SKM-1 (cell line): ENCODE data around the gene THOC3.
"Not testable (repeated sequence)": the region's sequence is repeated elsewhere in the genome, so short reads cannot be mapped to it uniquely, and the experiment has no call there.

Source experiments
- DNase-seq: peaks from one replicate; lab custom pipeline; 2025; ENCODE audit not compliant: unreplicated experiment; lab: John Stamatoyannopoulos, UW

Gene THOC3

DNA sequence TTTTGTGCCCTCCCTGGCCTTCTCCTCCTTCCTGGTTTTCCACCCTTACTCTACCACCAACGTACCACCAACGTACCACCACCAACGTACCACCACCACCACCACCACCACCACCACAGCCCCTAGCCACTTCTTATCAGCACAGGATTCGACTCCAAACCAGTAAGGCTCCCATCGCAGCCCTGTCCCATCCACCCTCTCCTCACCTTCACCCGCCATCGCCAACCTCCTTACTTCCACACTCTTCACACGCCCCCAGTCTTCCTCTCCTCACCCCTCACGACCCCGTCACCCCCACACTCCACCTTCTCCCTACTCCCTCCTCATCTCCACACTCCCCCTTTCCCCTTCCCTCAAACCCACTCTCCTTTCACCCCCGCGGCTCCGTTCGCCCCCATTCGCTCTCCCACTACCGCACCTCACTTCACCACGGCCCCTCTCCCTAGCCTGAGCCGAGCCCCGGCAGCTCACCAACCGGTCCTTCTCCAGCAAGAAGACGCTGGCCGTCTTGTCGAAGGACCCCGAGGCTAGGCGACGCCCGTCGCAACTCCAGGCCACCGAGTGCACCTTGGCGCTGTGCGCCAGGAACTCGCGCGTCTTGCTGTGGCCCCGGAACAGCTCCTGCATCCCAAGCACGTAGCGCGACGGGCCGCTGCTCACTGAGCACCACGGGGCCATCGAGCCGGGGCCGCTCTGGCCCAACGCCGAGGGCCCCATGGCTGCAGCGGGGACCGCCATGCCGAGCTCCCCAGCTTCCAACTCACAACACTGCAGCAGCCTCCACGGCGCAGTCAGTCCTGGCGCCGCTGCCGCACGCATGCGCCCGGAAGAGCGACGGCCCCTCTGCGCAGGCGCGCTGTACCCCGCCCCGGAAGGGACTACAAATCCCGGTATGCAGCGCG is at the start of gene THOC3:
Gene THOC3 (minus strand): TSS at position 845 of the 902 bp plus-strand sequence. CDS start 107 bp downstream, at position 738.
- not testable (repeated sequence) for DNase-seq

- DNase-seq = not testable (repeated sequence)
Measured at GRCh38 chr5:176017324-176017723, 49.2 kb upstream of the THOC3 start.

GRCh38 chr5:176014360-176014759 is 46.2 kb upstream of the THOC3 start:
- DNase-seq = not testable (repeated sequence)

- not testable (repeated sequence) for DNase-seq
Measured at GRCh38 chr5:176011088-176011487, 43.0 kb upstream of the THOC3 start.

DNA sequence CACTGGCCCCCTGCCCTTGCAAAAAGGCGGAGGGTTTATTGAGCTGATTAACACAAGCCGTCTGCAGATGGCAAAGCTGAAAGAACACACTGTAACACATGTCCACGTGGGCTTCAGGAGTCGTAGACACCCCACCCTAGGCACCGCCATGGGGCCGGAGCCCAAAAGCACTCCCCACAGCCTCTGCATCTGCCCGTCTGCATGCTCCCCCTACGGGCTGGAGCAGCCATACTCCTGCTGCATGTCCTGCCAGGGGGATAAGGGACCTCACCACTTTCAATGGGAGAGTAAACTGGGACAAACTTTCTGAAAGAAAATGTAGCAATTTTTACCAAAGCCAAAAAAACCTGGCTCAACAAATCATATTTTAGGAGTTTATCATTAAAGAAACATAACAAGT is 42.1 kb upstream of the THOC3 start:
- DNase-seq = not testable (repeated sequence)

DNA sequence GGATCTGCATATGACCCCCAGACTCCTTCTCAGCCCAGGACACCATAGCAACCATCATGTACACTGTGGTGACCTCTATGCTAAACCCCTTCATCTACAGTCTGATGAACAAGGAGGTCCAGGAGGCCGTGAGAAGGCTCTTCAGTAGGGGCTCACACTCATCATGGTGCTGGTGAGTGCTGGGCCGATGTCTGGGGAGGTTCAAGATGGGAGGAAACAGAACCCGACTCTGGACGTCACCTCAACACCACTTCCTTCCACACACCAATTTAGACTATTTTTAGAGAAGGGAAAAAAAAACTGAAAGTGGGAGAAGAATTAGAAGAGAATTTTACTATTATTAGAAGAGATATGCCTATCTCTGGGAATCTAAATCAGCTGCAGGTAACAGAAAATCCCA is 39.1 kb upstream of the THOC3 start:
- DNase-seq = not testable (repeated sequence)

GRCh38 chr5:176006819-176007218 is 38.7 kb upstream of the THOC3 start:
- not testable (repeated sequence) for DNase-seq

DNA sequence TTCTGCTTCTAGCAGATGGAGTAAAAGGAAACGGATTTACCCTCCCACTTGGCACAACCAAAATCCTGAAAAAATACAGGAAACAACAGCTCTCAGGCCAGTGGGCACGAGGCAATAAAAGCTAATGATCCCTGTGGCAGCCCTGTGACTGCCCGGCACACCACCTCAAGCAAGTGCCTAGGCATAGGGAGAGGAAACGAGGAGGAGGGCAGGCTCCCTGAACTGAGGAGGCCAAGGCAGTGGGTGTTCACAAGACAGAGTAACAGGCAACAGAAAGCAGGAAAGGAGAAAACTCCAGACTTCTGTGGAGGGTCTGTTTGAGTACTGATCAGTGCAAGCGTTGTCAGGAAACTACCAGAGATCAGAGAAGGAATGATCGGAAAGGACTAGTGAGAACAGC is 29.9 kb upstream of the THOC3 start:
- DNase-seq = not testable (repeated sequence)

DNA sequence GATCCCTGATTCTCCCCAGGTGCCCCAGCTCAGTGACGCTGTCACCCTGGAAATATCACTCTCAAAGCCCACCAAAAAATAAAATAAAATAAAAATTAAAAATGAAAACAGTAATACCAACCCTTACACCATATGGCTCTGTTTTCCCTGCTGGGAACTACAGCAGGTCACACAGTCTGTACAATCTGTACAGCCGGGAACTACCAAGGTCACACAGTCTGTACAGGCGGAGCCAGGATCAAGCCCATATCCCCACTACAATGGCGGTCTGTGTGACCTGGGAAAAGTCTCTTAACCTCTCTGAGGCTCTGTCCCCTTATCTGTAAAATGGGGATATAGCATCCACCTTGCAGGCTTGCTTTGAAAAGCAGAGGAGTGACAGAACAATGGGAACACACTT is 29.4 kb upstream of the THOC3 start:
- DNase-seq = not testable (repeated sequence)

DNA sequence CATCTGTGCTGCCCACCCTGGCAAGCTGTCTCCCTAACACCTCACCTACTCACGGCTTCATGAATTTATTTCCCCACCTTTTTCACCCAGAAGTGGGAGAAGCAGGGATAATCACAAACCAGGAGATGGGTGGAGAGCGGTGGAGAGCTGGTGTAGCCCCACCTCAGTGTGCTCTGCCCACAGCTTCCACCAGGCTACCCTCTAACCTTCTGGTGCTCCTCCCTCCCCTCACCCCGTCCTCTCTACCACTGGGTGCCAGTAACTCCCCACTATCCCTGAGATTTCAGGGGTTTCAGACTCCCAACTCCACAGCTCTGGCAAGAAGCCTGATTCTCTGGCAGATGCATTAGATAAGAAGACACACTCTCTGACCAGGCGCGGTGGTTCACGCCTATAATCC is 28.7 kb upstream of the THOC3 start:
- not testable (repeated sequence) for DNase-seq

DNA sequence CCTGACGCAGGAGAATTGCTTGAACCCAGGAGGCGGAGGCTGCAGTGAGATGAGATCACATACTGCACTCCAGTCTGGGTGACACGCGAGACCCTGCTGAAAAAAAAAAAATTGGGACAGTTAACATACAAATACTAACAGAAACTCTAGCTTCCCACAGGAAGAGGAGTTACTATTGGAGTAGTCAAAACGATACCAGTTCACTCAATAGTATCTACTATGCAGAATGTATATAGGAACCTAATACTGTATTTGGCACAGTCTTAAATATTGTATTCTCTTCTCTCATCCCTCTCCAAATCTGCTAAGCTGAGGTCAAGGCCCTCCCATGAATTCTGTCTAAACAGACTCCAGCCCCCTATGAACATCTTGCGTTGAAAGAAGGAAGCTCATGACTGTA is 27.4 kb upstream of the THOC3 start:
- DNase-seq = not testable (repeated sequence)

GRCh38 chr5:175979371-175979995 is 11.4 kb upstream of the THOC3 start:
- not testable (repeated sequence) for DNase-seq

DNA sequence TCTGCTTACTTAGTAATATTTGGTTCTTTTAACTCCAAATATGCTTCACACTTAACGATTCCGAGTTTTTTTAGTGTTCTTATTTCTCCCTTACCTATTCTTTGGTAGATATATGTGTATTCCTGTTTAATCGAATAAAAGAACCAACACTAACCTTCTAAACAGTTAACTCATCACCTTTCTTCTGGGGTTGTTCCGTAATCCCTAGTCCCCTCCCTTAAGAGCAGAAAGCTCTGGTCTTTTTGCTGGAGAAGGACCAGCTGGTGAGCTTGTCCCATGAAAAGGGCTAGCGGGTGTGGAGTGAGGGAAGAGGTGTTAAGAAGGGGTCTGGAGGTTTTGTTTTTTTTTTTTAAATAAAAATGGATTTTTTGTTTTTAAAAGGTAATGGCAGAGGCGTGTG is 266 bp upstream of the THOC3 start:
- not testable (repeated sequence) for DNase-seq

DNA sequence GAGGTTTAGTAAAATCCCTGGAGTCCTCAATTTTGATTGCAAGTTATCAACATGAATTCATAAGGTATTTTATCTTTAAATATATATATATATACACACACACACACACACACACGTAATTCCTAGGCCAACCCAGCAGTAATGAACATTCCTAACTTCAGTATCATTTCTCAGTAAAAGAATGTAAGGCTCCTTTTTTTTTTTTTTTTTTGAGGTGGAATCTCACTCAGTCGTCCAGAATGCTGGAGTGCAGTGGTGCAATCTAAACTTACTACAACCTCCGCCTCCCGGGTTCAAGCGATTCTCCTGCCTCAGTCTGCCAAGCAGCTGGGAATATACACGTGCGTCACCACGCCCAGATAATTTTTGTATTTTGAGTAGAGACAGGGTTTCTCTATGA is 5.8 kb downstream of the THOC3 start:
- DNase-seq = not testable (repeated sequence)

DNA sequence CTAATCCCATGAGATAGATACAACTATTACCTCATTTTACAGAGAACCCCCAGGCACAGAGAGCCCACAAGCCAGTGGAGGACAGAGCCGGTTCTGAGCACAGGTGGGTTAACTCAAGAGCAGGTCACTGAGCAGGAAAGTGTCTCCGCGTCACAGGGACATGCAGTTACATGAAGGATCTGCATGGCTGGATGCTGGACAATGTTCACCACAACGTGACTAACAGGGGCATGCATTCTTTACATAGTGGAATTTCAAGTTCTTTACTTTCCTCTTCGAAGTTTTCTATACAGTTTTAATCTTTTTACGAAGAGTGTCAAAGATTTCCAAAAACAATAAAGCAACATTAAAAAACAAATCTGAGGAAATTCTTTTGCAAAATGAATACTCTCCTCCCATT is 7.9 kb downstream of the THOC3 start:
- DNase-seq = not testable (repeated sequence)

- not testable (repeated sequence) for DNase-seq
Measured at GRCh38 chr5:175958515-175958914, 9.6 kb downstream of the THOC3 start.

DNA sequence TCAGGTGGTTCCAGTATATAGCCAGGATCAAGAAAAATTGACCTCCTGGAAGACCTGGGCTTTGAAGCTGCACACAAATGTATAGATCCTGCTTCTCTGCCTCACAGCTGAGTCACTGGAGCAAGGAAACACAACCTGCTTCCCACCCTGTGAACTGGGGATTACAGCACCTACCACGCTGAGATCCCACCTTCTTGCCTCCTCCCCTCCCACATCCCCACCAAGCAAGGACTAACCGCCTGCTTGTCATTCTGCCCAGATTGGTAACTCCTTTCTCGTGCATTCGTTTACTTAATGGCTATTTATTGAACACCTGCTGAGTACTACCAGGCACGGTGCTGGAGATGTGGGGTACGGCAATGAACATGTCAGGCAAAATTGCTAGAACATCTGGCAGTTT is 14.0 kb downstream of the THOC3 start:
- DNase-seq = not testable (repeated sequence)

DNA sequence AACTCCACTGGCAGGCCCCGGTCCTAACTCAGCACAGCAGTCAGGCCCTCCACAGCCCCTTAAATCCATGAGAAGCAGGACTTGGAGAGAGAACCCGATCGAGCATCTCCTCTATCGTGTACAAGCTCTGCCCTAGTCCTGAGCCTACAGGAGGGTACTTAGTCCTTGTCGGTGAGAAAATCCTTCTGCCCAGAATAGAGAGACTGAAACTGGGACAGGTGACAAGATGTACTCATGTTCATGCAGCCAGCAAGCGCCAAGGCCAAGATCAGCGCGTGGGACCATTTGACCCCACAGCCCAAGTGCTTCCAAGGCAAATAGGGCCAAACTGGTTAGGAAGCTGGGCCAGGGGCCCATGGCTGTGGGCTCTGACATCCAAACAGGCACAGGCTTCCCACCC is 15.3 kb downstream of the THOC3 start:
- not testable (repeated sequence) for DNase-seq

GRCh38 chr5:175951339-175951969 is 16.7 kb downstream of the THOC3 start:
- not testable (repeated sequence) for DNase-seq

DNA sequence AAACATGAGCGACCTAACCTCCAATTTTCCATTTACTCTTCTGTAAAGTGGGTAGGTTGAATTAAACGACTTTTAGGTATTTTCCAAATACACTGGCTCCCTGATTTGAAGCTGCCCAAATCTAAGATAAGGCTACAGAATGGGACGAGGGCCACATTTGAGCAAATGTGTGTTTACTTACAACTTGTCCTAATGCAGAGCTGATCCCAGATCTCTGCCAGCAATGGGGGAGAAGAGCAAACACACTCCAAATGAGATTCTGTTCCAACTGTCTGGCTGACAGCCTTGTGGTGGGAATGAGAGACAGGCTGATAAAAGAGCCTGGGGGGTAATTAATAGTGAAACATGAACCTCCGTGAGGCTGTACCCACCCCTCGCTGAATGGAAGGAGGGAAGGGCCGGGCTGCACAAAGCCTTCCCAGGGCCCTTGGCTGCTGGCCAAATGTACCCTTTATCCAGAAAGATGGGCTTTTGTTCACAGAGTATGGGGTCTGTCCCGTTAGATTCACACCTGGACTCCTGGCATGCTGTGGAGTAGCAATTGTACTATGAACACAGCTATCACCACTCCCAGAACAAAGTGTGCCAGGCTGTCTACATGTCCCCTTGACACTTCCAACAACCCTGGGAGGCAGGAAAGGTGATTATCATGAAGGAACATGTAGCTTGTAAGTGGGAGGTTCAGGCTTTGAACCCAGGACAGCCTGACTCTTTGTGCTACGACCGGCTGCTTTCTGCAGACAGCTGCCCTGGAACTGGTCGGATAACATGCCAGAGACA is 19.6 kb downstream of the THOC3 start:
- DNase-seq = not testable (repeated sequence)

GRCh38 chr5:175943253-175943652 is 24.9 kb downstream of the THOC3 start:
- DNase-seq = not testable (repeated sequence)
